Measurements from ENCODE around the gene DMXL2. TPM values are rescaled to one million over a fixed set of nuclear protein-coding genes. Genes with fewer than 3 reads are reported as not detected.
"Not testable (repeated sequence)": the region's sequence is repeated elsewhere in the genome, so short reads cannot be mapped to it uniquely, and the experiment has no call there.

DMXL2 gene
- polyA plus RNA-seq, 3 donors from 2014 or later: 0.06 to 0.47 TPM; not detected in 1

GRCh38 chr15:51484781-51485180 is 137.8 kb downstream of the DMXL2 start:
- peaks cover 24 to 48% (median 26%) of the 10 kb centered on the region in 3 donors for H3K36me3 Mint-ChIP-seq
- DNase-seq: no peak

DNA sequence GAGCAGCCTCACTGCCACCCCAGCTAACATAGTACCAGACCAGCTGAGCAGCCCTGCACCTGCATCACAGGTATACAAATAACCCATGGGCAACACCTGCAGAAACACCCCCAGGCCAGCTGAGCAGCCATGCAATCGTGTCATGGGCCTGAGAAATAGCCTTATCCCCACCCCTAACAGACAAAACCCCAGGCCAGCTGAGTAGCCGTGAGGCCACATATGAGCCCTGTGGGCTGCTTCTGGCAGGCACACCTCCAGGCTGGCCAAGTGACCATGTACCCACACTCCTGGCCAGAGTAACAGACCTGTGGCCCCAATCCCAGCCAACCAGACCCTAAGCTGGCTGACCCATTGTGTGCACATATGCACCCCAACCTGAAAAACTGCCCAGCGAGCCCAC is 138.6 kb downstream of the DMXL2 start:
- no peak for DNase-seq
- H3K4me3 Mint-ChIP-seq: no peak overlapping the region
- H3K27ac Mint-ChIP-seq: no peak overlapping the region
- H3K36me3 Mint-ChIP-seq: peaks cover 24 to 46% (median 26%) of the 10 kb centered on the region in 3 donors
- peaks cover 9 to 23% (median 19%) of the 10 kb centered on the region in 6 donors for H3K9me3 Mint-ChIP-seq
- H3K27me3 Mint-ChIP-seq (ENCODE audit: low read depth in 3 of 3): peaks cover 0 to 2% (median 0%) of the 10 kb centered on the region in 3 donors
- no peaks in the 10 kb centered on the region for H3K4me1 Mint-ChIP-seq

More at GRCh38 chr15:51484781-51485180, 137.8 kb downstream of the DMXL2 start:
- peaks cover 0 to 2% (median 0%) of the 10 kb centered on the region in 3 donors for H3K27me3 Mint-ChIP-seq (ENCODE audit: low read depth in 3 of 3)
- no peak overlapping the region for H3K27ac Mint-ChIP-seq
- no peaks in the 10 kb centered on the region for H3K4me1 Mint-ChIP-seq
- H3K4me3 Mint-ChIP-seq: no peak overlapping the region
- H3K9me3 Mint-ChIP-seq: peaks cover 9 to 23% (median 19%) of the 10 kb centered on the region in 6 donors

- Mint-ChIP-seq H3K9me3 (peaks cover 9 to 23% (median 19%) of the 10 kb centered on the region in 6 donors), H3K27ac (no peak overlapping the region), H3K4me1 (no peaks in the 10 kb centered on the region), H3K4me3 (no peak overlapping the region), H3K36me3 (peaks cover 24 to 41% (median 26%) of the 10 kb centered on the region in 3 donors), H3K27me3 (ENCODE audit: low read depth in 3 of 3) (peaks cover 0 to 2% (median 0%) of the 10 kb centered on the region in 3 donors)
- DNase-seq: no peak
These were observed 139.1 kb downstream of the DMXL2 start for GRCh38 chr15:51483520-51483919.

GRCh38 chr15:51475736-51476135 is 146.8 kb downstream of the DMXL2 start:
- Mint-ChIP-seq H3K9me3 (peaks cover 0 to 5% (median 0%) of the 10 kb centered on the region in 6 donors), H3K4me1 (no peaks in the 10 kb centered on the region), H3K36me3 (peaks cover 5 to 21% (median 6%) of the 10 kb centered on the region in 3 donors), H3K27me3 (ENCODE audit: low read depth in 3 of 3) (no peaks in the 10 kb centered on the region), H3K4me3 (no peak overlapping the region), H3K27ac (no peak overlapping the region)
- DNase-seq: no peak

DNA sequence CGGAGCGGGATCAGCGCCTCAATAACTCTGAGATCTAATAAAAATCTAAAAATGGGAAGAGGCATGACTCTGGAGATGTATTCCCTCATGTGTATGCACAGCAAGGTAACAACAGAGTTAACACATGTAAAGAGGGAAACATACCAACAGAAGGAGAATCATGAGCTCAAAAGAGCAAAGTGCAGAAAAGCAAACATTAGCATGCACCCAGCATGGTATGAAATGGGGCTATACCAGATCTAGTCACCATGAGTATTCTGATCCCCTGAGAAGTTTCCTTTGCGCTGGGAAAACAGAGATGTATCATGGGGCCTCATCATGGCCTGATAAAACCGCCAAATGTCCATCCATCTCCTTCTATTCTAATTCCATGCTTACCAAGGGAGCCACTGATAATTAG is 152.1 kb downstream of the DMXL2 start:
- no peak for DNase-seq
- no peaks in the 10 kb centered on the region for H3K27me3 Mint-ChIP-seq (ENCODE audit: low read depth in 3 of 3)
- H3K36me3 Mint-ChIP-seq: peaks cover 0 to 14% (median 1%) of the 10 kb centered on the region in 3 donors
- H3K4me1 Mint-ChIP-seq: no peaks in the 10 kb centered on the region
- no peak overlapping the region for H3K4me3 Mint-ChIP-seq
- H3K27ac Mint-ChIP-seq: no peak overlapping the region
- peaks cover 0 to 2% (median 0%) of the 10 kb centered on the region in 6 donors for H3K9me3 Mint-ChIP-seq

- no peaks in the 10 kb centered on the region for H3K9me3 Mint-ChIP-seq
- peaks cover 0 to 32% (median 7%) of the 10 kb centered on the region in 3 donors for H3K36me3 Mint-ChIP-seq
- H3K27me3 Mint-ChIP-seq (ENCODE audit: low read depth in 3 of 3): peaks cover 0 to 1% (median 0%) of the 10 kb centered on the region in 3 donors
- H3K27ac Mint-ChIP-seq: no peak overlapping the region
- no peak for DNase-seq
- H3K4me3 Mint-ChIP-seq: no peak overlapping the region
- no peaks in the 10 kb centered on the region for H3K4me1 Mint-ChIP-seq
These were observed 161.8 kb downstream of the DMXL2 start for GRCh38 chr15:51460796-51461195.

DNA sequence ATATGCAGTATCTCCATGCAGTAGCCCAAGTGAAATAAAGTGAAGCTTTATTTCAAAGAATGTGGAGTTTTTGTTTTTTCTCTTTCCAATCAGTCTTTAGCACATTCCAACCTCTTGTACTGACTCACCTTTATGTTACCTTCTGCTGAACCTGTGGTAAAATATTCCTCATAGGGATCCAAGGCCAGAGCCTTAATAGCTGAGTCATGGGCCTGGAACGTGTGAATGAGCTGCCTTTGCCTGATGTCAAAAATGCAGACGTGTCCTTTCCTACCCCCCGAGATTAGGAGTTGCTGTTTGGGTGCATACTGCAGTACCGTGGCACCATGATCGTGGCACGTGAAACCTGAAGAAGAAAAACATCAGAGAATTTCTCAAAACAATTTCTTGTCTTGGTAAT is 172.6 kb downstream of the DMXL2 start:
- H3K9me3 Mint-ChIP-seq: no peaks in the 10 kb centered on the region
- peaks cover 0 to 24% (median 7%) of the 10 kb centered on the region in 3 donors for H3K36me3 Mint-ChIP-seq
- no peak for DNase-seq
- no peak overlapping the region for H3K4me3 Mint-ChIP-seq
- no peaks in the 10 kb centered on the region for H3K4me1 Mint-ChIP-seq
- no peak overlapping the region for H3K27ac Mint-ChIP-seq
- H3K27me3 Mint-ChIP-seq (ENCODE audit: low read depth in 3 of 3): peaks cover 0 to 2% (median 0%) of the 10 kb centered on the region in 3 donors

GRCh38 chr15:51448622-51449399 is 173.8 kb downstream of the DMXL2 start:
- Mint-ChIP-seq H3K27me3 (ENCODE audit: low read depth in 3 of 3) (peaks cover 0 to 2% (median 0%) of the 10 kb centered on the region in 3 donors), H3K4me3 (no peak overlapping the region), H3K9me3 (no peaks in the 10 kb centered on the region), H3K36me3 (peaks cover 0 to 22% (median 7%) of the 10 kb centered on the region in 3 donors), H3K27ac (no peak overlapping the region), H3K4me1 (no peaks in the 10 kb centered on the region)
- no peak for DNase-seq

DNA sequence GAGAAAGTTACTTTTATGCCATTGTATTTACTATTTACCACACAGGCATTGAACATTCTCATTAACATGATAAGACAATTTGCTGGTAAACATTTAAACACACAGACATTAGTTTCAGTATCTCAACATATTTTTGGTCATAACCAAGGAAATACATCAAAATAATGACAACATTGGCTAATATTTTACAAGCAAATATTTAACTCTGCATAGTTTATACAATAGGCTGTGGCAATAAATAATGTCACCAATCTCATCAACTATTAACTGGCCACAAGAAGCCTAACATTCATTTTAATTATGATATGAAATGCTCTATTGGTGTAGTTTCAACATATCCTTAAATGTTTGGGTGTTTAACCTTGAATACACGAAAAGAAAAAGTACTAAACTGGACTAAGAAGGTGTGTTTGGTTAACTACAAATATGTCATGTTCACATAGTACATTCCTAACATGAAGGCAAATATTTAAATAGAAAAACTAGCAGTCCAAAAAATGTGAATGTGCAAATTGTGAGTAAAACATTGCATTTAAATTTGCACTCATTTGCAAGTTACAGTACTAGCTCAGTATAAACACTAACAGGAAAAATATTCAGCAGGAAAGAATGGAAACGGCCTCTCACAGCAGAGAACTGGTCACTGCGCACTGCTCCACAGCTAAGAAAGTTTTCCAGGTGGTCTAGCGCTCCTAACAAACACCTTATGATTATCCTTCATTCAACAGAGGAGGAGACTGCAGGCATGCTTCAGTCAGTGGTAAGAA is 174.5 kb downstream of the DMXL2 start:
- H3K9me3 Mint-ChIP-seq: no peaks in the 10 kb centered on the region
- no peaks in the 10 kb centered on the region for H3K4me1 Mint-ChIP-seq

GRCh38 chr15:51446029-51446744 is 176.4 kb downstream of the DMXL2 start:
- H3K4me3 Mint-ChIP-seq; H3K27me3 Mint-ChIP-seq (ENCODE audit: low read depth in 3 of 3); DNase-seq; H3K4me1 Mint-ChIP-seq; H3K9me3 Mint-ChIP-seq; H3K27ac Mint-ChIP-seq: not testable (repeated sequence)
- H3K36me3 Mint-ChIP-seq: peaks cover 0 to 20% (median 7%) of the 10 kb centered on the region in 3 donors

More for the DNA sequence above, 174.5 kb downstream of the DMXL2 start:
- no peak for DNase-seq
- Mint-ChIP-seq H3K36me3 (peaks cover 0 to 20% (median 7%) of the 10 kb centered on the region in 3 donors), H3K27ac (no peak overlapping the region), H3K27me3 (ENCODE audit: low read depth in 3 of 3) (peaks cover 0 to 2% (median 0%) of the 10 kb centered on the region in 3 donors), H3K4me3 (no peak overlapping the region)

DNA sequence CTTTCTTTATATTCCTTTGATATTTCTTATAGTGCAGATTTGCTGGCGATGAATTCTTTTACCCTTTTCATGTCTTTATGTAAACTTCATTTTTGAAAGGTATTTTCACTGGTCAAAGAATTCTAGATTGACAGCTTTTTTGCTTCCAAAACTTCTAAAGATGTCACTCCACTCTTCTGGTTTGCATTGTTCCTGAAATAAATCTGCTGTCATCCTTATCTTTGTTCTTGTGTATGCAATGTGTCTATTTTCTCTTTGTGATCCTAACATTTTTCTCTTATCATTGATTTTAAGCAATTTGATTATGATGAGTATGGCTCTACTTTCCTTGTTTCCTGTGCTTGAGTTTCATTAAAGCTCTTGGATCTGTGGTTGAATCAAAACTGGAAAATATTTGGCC is 177.8 kb downstream of the DMXL2 start:
- Mint-ChIP-seq H3K4me1 (no peaks in the 10 kb centered on the region), H3K36me3 (peaks cover 0 to 12% (median 1%) of the 10 kb centered on the region in 3 donors), H3K27ac (no peak overlapping the region), H3K27me3 (ENCODE audit: low read depth in 3 of 3) (no peaks in the 10 kb centered on the region), H3K4me3 (no peak overlapping the region), H3K9me3 (no peaks in the 10 kb centered on the region)
- no peak for DNase-seq

DNA sequence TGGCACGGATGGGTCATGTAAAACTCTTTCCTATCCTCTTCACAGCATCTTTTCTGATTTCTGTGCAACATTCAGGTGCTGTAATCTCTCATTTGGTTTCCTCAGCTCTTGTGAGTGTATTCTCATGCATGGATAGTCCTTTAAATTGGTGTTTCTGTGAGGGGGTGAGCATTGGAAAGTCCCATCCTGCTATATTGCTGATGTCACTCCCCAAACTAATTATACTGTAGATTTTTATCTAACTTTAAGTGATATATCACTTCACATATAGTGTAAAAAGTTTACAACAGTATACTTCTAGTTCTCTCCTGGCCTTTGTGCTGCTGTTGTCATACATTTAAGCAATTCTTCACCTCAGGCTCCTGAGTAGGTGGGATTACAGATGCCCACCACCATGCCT is 178.5 kb downstream of the DMXL2 start:
- Mint-ChIP-seq H3K4me3 (no peak overlapping the region), H3K27ac (no peak overlapping the region), H3K36me3 (peaks cover 0 to 5% (median 0%) of the 10 kb centered on the region in 3 donors), H3K9me3 (no peaks in the 10 kb centered on the region), H3K27me3 (ENCODE audit: low read depth in 3 of 3) (no peaks in the 10 kb centered on the region), H3K4me1 (no peaks in the 10 kb centered on the region)
- DNase-seq: no peak

GRCh38 chr15:51443282-51443914 is 179.2 kb downstream of the DMXL2 start:
- peaks cover 0 to 3% (median 0%) of the 10 kb centered on the region in 3 donors for H3K36me3 Mint-ChIP-seq
- H3K4me3 Mint-ChIP-seq: no peak overlapping the region
- no peak for DNase-seq
- H3K4me1 Mint-ChIP-seq: no peaks in the 10 kb centered on the region
- H3K9me3 Mint-ChIP-seq: peaks cover 0 to under 1% (median 0%) of the 10 kb centered on the region in 6 donors
- H3K27ac Mint-ChIP-seq: no peak overlapping the region
- peaks cover 0 to 4% (median 0%) of the 10 kb centered on the region in 3 donors for H3K27me3 Mint-ChIP-seq (ENCODE audit: low read depth in 3 of 3)

Measured in immature natural killer cell (primary cell).